ENCODE data around the gene NAT16. TPM values are rescaled to one million over a fixed set of nuclear protein-coding genes. Genes with fewer than 3 reads are reported as not detected.

The NAT16 gene
- total RNA-seq, 4 donors from 2014 or later: not detected

GRCh38 chr7:101161692-101162471, 18.2 kb downstream of the NAT16 start:
- Histone ChIP-seq H3K9me3 (no peaks in the 10 kb centered on the region), H3K27me3 (peaks cover 84% of the 10 kb centered on the region), H3K36me3 (peaks cover 0 to 48% of the 10 kb centered on the region in 2 donors), H3K4me1 (peaks cover 0 to 42% (median 25%) of the 10 kb centered on the region in 3 donors), H3K4me3 (no peak overlapping the region), H3K27ac (no peak overlapping the region)
- TF ChIP-seq POLR2AphosphoS5 (IDR thresholded peaks at IDR 0.05) (no peak), EP300 (IDR thresholded peaks at IDR 0.05) (no peak), POLR2A (IDR thresholded peaks at IDR 0.05) (no peak), CTCF (IDR thresholded peaks at IDR 0.05) (no peak)
- ATAC-seq: no peak
- WGBS, 2 donors (ENCODE audit: low coverage in 1 of 2): 84% methylated on average over 14 of the region's 17 CpGs; no CpG with 5 or more reads in 1 of the 2 donors

- H3K4me1 ChIP-seq: peaks cover 0 to 38% (median 25%) of the 10 kb centered on the region in 3 donors
- peaks cover 74% of the 10 kb centered on the region for H3K27me3 ChIP-seq
- TF ChIP-seq CTCF (IDR thresholded peaks at IDR 0.05) (no peak), EP300 (IDR thresholded peaks at IDR 0.05) (no peak)
- ATAC-seq: no peak
- no peak overlapping the region for H3K27ac ChIP-seq
- H3K4me3 ChIP-seq: no peak overlapping the region
- peaks cover 0 to 54% of the 10 kb centered on the region in 2 donors for H3K36me3 ChIP-seq
- no peaks in the 10 kb centered on the region for H3K9me3 ChIP-seq
Measured at GRCh38 chr7:101160910-101161309, 19.2 kb downstream of the NAT16 start.

- Histone ChIP-seq H3K27me3 (peaks cover 65% of the 10 kb centered on the region), H3K27ac (no peak overlapping the region), H3K4me3 (no peak overlapping the region), H3K36me3 (peaks cover 0 to 54% of the 10 kb centered on the region in 2 donors), H3K9me3 (no peaks in the 10 kb centered on the region), H3K4me1 (peaks cover 2 to 38% (median 28%) of the 10 kb centered on the region in 3 donors)
- ATAC-seq: no peak
- 71 to 73% methylated on average over 12 to 14 of the region's 31 CpGs for WGBS, 2 donors (ENCODE audit: low coverage in 1 of 2)
- no peak for TF ChIP-seq POLR2A (IDR thresholded peaks at IDR 0.05)
- no peak for TF ChIP-seq CTCF (IDR thresholded peaks at IDR 0.05)
- TF ChIP-seq EP300 (IDR thresholded peaks at IDR 0.05): no peak
- TF ChIP-seq POLR2AphosphoS5 (IDR thresholded peaks at IDR 0.05): no peak
Measured at GRCh38 chr7:101159696-101160674, 20.1 kb downstream of the NAT16 start.

- no peak overlapping the region for H3K27ac ChIP-seq
- no peak for TF ChIP-seq POLR2AphosphoS5 (IDR thresholded peaks at IDR 0.05)
- TF ChIP-seq CTCF (IDR thresholded peaks at IDR 0.05): no peak
- no peak for TF ChIP-seq POLR2A (IDR thresholded peaks at IDR 0.05)
- no peak for TF ChIP-seq EP300 (IDR thresholded peaks at IDR 0.05)
- H3K27me3 ChIP-seq: peaks cover 35% of the 10 kb centered on the region
- H3K4me1 ChIP-seq: peaks cover 2 to 22% (median 8%) of the 10 kb centered on the region in 3 donors
- ATAC-seq: no peak
- H3K4me3 ChIP-seq: no peak overlapping the region
- WGBS, 2 donors (ENCODE audit: low coverage in 1 of 2): 86 to 88% methylated on average over 4 to 13 of the region's 14 CpGs
- H3K36me3 ChIP-seq: peaks cover 0 to 54% of the 10 kb centered on the region in 2 donors
- H3K9me3 ChIP-seq: no peaks in the 10 kb centered on the region
Measured at GRCh38 chr7:101156866-101157589, 23.1 kb downstream of the NAT16 start.

Measured in gastroesophageal sphincter (tissue), 4 donors.